NCI-H2196 treated with DMSO at 0.1 percent for 48 hours (cell line): Measurements from ENCODE around the gene PHPT1.
"Not testable (repeated sequence)": the region's sequence is repeated elsewhere in the genome, so short reads cannot be mapped to it uniquely, and the experiment has no call there.

Source experiments
- DNase-seq: peaks from one replicate; lab custom pipeline; 2025; ENCODE audit not compliant: unreplicated experiment; lab: John Stamatoyannopoulos, UW

PHPT1 gene

GRCh38 chr9:136837146-136837855 lies 11.9 kb upstream of the PHPT1 start:
- no peak for DNase-seq

DNA sequence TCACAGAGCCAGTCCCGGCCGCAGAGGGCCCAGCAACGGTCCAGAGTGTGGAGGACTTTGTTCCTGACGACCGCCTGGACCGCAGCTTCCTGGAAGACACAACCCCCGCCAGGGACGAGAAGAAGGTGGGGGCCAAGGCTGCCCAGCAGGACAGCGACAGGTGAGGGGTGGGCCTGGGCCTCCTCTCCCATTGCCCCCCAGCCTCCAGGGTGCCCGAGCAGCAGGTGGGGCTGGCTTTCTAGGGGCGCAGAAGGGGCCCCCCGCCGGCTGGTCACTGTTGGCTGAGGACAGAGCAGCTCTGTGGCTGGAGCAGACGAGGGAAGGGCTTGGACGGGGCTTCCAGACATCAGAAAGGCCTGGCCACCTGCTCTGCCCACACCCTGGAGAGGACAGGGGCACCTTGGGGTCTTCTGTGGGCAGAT lies 11.3 kb upstream of the PHPT1 start:
- not testable (repeated sequence) for DNase-seq

GRCh38 chr9:136838314-136839228 lies 10.6 kb upstream of the PHPT1 start:
- no peak for DNase-seq

DNA sequence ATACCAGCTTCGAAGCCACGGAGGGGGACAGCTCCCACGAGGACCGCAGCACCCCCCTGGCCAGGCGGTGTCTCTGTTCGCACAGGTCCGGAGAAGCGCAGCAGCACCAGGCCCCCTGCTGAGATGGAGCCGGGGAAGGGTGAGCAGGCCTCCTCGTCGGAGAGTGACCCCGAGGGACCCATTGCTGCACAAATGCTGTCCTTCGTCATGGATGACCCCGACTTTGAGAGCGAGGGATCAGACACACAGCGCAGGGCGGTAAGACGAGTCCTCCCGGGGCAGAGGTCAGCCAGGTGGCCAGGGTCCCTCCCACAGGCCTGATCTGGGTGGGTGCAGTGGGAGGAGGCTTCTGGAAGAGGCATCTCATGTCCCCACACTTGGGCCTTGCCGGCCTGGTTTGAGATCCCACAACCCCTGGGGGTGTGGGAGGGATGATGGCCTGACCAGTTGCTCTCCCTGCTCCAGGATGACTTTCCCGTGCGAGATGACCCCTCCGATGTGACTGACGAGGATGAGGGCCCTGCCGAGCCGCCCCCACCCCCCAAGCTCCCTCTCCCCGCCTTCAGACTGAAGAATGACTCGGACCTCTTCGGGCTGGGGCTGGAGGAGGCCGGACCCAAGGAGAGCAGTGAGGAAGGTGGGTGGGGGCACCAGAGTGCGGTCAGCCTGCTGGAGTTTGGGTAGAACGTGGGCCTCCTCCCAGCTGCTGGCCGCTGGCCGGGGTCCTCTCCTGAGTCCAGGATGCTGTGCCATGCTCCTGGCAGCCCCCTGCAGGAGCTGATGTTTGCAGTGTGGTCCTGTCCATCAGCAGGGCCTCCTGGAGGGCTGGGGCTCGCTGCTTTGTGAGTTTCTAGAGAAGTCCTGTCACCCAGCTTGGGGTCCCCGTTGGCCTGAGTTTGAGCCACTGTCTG lies 9.7 kb upstream of the PHPT1 start:
- DNase-seq = no peak

GRCh38 chr9:136840140-136840876 lies 8.9 kb upstream of the PHPT1 start:
- DNase-seq = no peak

DNA sequence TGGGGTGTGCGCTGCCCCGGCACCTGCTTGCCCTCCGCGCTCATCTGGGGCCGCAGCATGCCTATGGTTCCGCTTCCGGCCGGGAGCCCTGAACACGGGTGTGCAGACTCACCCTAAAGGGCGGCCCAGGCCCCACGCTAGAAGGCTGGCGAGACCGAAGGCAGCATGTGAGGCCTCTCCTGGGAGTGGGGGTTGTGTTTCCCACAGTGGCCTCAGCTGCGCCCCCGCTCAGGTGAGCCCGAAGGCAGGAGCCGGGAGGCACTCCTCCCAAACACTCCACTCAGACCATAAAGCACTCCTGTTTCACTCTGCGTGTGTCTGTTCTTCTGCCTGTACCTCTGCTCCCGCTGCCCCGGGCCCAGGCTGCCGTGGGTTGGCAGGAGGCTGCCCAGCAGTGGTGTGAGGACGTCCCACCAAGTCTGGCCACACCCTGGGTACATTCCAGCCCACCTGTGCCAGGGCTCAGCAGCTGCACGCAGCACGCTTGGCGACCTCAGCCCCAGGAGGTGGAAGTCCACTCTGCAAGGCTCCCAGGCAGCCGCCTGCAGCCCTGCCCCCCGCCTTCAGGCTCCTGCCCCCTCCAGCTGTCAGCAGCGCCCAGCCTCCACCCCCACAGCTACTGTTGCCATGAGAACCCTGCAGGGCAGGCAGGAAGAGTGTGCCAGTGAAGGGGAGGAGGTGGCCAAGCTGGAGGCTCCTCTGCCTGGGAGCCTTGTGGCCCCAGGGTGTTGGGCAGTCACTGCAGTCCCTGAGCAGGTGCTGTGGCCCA lies 8.1 kb upstream of the PHPT1 start:
- DNase-seq = peak; percentile 73

DNA sequence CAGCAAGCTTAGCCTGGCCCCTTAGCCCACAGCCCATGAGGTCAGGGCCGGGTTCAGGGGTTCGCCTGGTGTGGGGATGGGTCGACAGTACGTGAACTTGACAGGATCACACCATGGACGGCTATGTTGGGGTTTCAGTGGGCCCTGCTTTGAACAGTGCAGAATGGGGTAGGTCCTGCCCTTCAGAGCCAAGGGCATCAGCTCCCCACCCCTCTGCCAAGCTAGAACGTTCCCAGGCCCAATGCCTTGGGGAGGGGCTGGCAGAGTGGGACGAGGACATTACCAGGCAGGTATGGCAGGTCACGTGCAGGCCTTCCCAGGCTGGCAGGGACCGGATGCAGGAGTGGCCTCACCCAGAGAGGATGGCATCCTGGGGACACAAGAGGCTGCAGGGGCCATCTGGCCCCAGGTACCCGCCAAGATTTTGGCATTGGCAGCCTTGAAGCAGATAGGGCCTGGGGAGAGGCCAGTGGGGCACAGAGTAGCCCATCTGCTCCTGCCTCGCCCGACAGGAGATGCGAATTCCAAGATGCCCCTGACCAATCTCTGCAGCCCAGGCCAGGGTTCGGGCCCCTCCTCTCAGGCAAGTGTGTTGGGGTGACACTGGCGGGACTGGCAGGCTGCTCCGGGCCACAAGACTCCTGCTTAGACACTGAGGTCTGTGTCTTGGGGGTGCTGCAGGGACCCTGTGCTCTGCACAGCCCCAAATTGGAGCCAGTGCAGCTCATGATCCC lies 7.4 kb upstream of the PHPT1 start:
- DNase-seq = peak; percentile 30

- peak; percentile 36 for DNase-seq
Observed at GRCh38 chr9:136842380-136842948, 6.7 kb upstream of the PHPT1 start, which contains the start of gene AJM1. Gene AJM1 (plus strand): TSS chr9:136842478. CDS start chr9:136844415, 1,937 bp downstream.

- not testable (repeated sequence) for DNase-seq
Observed at GRCh38 chr9:136843159-136843800, 5.9 kb upstream of the PHPT1 start.

GRCh38 chr9:136843801-136844740 lies 5.1 kb upstream of the PHPT1 start:
- DNase-seq = not testable (repeated sequence)

GRCh38 chr9:136844761-136845464 lies 4.3 kb upstream of the PHPT1 start:
- no peak for DNase-seq

- no peak for DNase-seq
Observed at GRCh38 chr9:136845465-136846260, 3.5 kb upstream of the PHPT1 start.

DNA sequence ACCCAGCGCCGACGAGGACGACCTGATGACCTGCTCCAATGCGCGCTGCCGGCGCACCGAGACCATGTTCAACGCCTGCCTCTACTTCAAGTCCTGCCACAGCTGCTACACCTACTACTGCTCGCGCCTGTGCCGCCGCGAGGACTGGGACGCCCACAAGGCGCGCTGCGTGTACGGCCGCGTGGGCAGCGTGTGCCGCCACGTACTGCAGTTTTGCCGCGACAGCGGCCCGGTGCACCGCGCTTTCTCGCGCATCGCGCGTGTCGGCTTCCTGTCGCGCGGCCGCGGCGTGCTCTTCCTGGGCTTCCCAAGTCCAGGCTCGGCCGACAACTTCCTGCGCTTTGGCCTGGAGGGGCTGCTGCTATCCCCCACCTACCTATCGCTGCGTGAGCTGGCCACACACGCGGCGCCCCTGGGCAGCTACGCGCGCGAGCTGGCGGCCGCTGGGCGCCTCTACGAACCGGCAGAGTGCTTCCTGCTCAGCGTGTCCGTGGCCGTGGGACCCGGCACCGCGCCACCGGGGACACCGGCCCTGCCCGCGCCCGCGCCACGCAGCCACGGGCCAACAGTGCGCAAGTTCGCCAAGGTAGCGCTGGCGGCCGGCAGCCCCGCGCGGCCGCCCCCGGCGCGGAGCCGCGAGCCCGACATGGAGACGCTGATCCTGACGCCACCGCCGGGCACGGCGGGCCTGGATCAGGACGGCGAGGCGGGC lies 2.7 kb upstream of the PHPT1 start:
- DNase-seq = no peak

GRCh38 chr9:136847088-136847825 lies 2.0 kb upstream of the PHPT1 start:
- DNase-seq = no peak
